ENCODE results near the gene ARL10.

ARL10 gene

DNA sequence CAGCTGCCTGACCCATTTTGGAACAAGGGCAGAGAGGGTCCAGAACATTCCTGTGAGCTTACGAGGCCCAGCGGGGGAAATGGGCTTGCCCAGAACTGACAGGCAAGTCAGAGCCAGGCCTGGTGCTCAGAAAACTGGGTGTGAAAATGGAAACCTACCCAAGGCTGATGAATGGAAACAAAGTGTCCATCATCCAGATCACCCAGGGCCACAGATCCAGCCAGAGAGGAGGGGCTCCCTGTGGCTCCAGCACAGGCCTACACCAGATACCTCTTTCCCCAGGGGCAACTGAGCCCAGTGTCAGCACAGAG, 47.9 kb downstream of the ARL10 start:
- no peak for DNase-seq

DNA sequence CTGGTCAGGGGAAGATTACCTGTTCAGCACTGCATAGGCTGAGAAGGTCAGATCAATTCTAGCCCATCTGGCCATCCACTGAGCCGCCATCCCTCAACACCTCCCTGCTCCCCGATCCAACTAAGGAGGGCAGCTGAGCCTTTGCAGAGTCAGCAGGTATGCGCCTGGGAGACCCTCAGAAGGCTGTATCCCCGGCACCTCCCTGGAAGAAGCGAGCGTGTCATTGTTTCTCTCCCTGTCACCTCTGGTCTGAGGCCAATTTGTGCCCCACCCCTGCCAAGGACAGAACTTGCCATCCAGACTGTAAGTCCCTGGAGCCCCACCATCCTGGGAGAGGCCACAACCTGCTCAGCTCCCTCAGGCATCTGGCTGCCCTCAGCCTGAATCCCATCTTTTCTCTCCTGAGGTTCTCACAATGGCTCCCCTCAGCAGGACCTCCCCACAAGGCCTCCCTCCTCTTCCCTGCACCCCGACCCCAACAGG, 48.5 kb downstream of the ARL10 start:
- no peak for DNase-seq

- DNase-seq, result no peak
These were observed 49.4 kb downstream of the ARL10 start for GRCh38 chr5:176414704-176415103.

- DNase-seq, result no peak
These were observed 50.1 kb downstream of the ARL10 start for GRCh38 chr5:176415240-176415951.

GRCh38 chr5:176415952-176416924, 51.0 kb downstream of the ARL10 start, which contains the start of gene CLTB:
TSS of gene CLTB (minus strand) at chr5:176416539. CDS start at chr5:176416363, 176 bp downstream.
- DNase-seq, result peak; percentile 84

- no peak for DNase-seq
These were observed 51.7 kb downstream of the ARL10 start for GRCh38 chr5:176416965-176417364.

DNA sequence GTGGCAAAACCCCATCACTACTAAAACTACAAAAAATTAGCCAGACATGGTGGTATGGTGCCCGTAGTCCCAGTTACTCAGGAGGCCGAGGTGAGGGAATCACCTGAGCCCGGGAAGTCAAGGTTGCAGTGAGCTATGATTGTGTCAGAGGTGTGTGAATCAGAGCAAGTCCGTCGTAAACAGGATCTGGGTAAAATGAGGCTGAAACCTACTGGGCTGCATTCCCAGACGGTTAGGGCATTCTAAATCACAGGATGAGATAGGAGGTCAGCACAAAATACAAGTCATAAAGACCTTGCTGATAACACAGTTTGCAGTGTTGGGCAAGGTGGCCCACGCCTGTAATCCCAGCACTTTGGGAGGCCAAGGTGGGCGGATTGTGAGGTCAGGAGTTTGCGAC, 53.0 kb downstream of the ARL10 start:
- DNase-seq, result no peak

GRCh38 chr5:176420086-176420485, 54.8 kb downstream of the ARL10 start:
- DNase-seq, result no peak

DNA sequence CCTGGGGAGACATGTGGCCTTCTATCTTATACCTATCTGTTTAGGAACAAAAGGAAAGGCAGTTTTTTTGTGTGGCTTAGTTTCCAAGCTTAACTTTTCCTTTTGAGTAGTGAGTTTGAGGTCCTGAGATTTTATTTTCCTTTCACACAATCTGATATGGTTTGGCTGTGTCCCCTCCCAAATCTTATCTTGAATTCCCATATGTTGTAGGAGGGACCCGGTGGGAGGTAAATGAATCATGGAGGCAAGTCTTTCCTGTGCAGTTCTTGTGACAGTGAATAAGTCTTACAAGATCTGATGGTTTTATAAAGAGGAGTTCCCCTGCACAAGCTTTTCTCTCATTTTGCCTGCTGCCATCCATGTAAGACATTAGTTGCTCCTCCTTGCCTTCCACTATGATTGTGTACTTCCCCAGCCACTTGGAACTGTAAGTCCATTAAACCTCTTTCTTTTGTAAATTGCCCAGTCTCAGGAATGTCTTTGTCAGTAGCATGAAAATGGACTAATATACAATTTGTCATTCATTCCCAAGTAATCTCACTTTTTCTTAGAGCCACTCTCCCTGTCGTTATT, 55.8 kb downstream of the ARL10 start:
- DNase-seq, result no peak

DNA sequence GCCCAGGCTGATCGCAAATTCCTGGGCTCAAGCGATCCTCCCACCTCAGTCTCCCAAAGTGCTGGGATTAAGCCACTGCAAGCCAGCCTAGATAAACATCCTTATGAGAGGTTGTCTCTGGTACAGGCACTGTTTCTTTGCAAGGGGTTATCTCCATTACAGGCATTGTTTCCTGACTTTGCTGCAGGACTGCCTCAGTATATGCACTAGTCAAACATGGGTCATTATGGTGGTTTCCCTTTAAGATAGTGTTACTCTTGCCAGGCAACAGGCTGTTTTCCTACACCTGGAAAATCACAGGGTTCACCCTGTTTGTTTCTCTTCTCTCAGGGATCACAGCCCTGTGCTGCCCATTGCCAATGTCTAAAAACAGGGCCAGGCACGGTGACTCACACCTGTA, 58.9 kb downstream of the ARL10 start:
- no peak for DNase-seq

DNA sequence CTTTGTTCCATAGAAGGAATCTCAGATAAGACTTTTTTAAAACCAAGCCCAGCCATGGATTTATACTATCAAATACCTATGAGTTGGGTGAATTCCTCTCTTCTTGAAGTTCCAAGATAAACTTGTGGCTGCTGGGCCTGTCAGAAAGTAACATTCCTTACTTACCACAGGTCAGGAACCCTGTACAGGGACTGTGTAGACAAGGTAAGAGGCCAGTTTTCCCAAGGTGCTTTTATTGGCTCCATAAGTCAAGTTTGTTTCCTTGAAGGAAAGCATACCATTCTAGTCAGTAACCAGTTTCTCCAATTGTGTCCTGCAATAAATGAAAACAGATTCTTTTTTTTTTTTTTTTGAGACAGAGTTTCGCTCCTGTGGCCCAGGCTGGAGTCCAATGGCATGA, 59.9 kb downstream of the ARL10 start:
- no peak for DNase-seq

DNA sequence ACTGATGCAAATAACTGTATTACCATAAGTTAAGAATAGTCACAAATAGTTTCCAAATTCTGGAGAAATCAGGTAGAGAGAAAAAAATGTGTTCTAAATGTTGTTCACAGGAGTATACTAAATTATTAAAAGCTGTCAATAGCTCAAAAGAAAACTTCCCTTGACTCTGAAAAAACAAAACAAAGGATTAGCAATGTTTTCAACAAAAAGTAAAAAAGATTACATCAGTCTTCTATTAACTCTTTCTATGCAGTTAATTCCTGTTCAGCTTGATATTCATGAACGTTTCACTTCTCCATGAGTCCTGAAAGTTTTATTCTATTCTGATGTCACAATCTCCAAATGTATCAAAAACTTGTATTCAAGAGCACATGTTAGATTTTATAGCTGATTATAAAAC, 60.5 kb downstream of the ARL10 start:
- no peak for DNase-seq

GRCh38 chr5:176426876-176427275, 61.6 kb downstream of the ARL10 start:
- no peak for DNase-seq

- DNase-seq, result no peak
These were observed 62.7 kb downstream of the ARL10 start for GRCh38 chr5:176427971-176428370.

- no peak for DNase-seq
These were observed 64.7 kb downstream of the ARL10 start for GRCh38 chr5:176429972-176430371.

All from effector CD8-positive, alpha-beta T cell (primary cell).